ENCODE measurements around the gene ASB6.

The ASB6 gene

DNA sequence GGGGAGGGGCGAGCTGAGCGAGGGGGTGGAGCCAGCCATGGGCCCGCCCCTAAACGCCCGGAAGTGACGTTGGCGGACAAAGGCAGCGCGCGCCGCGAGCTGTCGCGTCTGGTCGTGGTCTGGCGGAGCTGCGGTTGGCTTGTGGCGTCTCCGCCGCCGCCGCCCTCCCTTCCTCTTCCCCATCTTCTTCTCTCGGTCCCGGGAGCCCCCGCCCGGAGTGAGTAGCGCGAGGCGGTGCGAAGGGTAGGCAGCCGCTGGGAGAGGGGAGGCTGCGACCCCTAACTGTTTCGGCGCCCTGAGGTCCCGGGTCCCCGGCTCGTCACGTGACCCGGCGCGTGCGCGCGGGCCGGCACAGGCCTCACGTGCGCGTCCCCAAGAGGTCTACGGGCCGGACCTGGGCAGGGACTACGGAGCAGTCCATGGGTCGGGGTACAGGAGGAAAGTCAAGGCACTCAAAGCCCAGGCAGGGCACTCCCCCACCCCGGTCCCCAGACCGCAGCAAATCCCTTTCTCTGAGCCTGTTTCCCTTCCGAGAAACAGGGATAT, 15.8 kb downstream of the ASB6 start, which contains the start of gene NTMT1:
Gene NTMT1 (plus strand): TSS at position 85 of the 546 bp plus-strand sequence. CDS start 6,541 bp downstream, outside the sequence.
- peak; percentile 80 to 84 for ATAC-seq

DNA sequence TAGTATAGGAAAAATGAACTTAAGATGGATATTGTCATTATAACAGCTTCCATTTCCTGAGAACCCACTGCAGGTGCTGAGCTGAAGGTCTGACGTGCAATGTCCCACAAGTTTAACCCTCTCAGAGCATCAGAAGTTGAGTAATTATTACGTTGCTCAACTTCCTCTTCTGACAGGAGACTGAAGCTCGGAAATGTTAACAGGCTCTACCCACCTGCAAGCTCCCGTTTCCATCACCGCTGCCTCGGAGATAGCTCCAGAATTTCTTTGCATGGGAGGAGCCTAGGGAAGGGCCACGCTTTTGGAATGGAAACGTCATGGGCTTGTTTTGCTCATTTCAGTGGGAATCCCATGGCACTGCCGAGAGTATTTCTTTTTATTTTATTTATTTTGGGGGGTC, 17.0 kb downstream of the ASB6 start:
- peak; percentile 25 to 34 for ATAC-seq

DNA sequence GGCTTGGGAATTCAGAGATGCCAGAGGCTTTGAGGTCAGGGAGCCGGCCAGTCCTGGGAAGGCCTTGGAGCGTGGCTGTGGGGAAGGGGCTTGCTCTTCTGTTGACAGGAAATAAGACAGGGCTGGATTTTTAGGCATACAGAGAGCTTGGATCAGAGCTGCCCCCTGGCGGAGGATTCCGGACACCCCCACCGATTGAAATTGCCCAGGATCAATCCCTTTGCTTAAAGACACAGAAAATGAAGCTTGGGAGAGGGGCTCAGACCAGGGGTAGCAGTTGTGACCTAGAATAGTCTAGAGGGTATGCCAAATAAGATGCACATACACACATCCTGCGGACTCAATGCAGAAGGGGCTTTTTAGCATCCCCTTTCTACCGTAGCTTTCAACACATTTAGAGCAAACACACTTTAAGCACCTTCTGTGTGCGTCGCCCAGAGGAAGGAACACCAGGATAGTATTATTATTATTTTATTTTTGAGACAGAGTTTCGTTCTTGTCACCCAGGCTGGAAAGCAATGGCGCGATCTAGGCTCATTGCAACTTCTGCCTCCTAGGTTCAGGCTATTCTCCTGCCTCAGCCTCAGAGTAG, 17.7 kb downstream of the ASB6 start:
- no peak for ATAC-seq

DNA sequence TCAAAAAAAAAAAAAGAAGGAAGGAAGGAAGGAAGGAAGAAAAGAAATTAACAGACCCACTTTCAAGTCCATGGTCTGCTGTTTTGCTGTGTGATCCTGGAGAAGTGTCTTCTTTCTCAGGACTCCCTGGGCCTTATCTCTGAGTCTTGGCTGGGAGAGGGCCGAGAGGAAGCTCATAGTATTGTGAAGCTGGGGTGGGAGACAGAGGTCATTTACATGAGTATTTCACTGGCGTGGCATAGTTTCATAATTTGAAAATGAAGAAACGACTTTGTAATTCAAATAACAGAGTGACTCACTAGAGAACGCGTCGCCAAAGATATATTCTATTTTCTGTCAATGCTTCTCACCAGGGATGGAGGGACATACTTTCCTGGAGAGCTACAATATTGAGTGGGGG, 18.6 kb downstream of the ASB6 start:
- ATAC-seq: no peak

DNA sequence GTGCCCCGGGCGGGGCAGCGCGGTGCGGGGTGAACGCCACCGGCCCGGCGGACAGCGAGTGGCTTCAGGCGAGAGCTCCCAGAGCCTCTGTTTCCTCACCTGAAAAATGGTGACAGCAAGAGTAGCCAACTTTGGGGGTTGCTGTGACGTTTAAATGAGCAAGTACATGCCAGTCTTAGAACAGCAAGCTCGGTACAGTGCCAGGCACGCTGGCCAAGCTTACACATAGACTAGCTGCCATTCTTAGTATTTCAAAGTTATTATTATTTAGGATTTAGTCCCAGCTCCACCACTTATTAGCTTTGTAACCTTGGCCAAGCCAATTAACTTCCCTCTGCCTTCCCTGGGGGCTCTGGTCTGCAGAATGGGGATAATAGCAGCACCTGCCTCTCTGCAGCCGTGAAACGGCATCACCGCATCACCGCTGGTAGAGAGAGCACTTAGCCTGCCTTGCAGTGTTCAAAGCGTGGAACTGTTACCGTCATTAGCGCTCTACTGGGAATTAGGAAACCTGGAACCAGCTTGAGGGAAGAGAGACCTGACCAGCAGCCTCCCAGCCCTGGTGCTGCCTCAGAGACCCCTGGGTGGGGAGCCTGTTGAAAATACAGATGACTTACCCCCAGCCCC, 21.2 kb downstream of the ASB6 start, which contains the start of gene C9orf50:
Gene C9orf50 (minus strand): TSS at position 433 of the 627 bp plus-strand sequence. CDS start 527 bp downstream, outside the sequence.
- ATAC-seq: no peak

DNA sequence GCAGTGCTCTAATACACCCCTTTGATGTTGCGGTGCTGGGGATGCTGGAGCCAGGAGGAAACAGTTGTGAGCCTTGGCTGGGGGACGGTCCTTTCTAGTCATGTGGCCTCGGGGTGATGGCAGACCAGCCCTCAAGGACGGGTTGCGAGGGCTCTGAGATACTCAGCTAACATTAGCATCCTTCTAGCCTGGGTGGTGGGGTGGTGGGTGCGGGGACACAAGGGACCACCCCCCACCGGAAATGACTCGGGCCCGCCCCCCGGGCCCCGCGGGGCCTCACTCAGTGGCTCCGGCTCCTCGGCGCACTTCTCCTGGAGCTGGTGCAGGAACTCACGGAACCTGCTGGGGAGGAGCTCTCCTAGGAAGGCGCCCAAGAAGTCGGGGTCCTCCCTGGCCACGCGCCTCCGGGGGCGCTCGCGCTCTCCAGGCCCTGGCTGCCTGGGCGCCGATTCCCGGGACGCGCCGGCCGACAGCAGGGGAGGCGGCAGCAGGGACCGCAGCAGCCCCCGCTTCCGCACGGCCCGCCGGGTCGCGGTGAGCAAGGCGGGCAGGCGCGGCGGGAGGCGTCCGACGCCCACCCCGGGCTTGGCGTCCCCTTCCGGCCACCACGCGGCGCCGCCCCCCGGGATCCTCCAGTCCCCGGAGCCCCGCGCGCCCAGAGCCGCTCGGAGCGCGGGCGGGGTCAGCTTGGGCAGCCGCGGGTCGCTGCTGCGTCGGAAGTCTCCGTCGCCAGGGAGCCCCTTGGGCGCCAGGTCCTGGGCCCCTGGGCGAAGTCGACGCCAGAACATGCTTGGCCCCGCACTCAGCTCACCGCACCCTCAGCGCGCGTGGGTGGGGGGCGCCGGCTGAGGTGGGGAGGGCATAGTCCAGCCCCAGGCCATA, 21.9 kb downstream of the ASB6 start:
- no peak for ATAC-seq

DNA sequence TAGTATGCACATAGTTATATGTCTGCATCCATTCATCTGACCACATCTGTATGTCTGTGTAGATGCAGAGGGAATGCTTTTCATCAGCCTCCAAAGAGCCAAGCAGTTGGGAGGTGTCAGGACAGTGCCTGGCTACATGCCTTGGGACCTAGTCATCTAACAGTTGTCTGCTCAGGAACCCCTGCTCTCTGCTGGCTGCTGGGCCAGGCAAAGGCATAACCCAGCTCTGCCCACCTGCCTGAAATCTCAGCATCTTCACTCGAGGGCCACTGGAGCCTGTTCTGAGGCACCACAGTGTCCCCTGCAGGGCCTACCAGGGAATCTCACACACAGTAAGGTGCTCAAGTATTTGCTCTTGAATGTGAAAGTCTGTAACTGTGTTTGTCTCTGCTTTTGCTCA, 24.8 kb downstream of the ASB6 start:
- ATAC-seq: peak in 1 of 2 donors; percentile 42

DNA sequence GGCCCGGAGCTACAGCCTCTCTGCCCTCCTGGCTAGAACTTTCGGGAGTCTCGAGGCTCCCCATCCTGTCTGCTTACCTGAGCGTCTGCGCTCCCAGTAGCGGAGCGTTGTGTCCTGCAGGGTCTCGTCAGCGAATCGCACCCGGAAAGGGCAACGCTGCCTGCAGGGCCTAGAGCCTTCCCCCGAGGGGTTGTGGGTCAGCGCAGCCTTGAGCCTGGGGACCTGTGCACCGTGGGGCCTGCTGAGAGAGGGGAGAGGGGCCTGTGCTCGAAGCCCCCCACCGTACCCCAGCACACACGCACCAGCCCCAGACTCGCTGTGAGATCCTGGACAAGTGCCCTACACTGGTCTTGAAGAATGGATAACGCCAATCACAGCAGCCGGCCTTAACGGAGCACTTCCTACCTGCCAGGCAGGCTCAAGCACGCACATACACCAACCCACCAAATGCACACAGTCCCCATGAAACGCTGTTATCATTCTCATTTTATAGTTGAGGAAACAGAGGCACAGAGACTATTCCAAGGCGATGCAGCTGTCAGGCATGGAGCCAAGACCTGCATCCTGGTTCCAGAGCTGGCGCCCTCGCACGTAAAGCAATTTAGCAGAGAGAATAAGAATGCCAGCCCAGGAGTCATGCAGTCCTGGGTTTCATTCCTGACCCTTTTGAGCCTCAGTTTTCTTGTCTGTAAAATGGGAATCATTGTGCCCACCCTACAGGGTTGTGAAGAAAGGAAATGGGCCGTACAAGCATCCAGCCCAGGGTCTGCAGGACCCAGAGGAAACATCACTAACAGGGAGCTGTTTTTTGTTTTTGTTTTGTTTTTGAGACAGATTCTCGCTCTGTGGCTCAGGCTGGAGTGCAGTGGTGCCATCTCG, 26.3 kb downstream of the ASB6 start:
- no peak for ATAC-seq

DNA sequence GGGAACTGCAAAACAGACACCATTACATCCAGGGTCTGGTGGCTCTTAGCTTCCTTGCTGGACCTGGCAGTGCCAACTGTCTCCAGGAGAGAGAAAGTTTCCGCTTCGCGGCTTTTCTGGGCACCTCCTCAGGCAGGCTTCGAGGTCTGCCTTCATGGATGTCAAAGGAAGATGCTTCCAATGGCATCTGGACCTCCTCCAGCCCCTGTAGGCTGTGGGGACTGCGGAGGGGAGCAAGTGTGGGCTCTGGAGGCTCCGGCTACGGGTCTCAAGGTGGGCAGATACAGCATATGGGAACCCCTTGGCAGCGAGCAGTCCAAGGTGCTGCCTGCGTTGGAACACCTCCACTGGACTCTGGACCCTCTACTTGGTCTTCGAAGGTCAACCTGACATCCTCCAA, 27.0 kb downstream of the ASB6 start:
- no peak for ATAC-seq

DNA sequence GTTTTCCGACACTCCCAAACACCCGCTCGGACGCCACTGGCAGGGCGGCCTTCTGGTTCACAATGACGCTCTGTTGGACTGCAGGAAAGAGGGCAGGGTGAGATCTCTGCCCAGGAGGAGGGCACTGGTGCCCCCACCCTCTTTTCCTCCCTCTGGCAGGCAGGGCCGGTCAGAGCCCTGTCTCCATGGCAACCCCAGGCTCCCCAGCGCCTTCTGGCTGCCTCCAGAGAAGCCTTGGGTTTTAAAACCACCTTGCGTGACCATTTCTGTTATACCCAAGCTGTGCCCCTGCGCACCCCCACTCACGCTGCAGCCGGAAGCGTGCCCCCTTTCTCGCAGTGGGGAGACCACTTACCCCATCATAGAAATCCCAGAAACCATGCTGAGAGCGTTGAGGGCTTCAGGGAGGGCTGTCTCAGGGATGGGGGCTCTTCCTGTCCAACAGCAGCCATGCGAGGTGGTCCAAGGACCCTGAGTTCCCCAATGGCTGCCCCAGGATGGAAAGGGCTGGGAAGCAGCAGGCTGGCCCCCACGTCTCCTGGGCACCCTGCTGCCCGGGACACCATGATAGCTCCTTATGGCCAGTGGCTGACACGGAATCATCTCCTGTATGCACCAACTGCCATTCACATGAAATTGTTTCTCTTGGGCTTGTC, 28.3 kb downstream of the ASB6 start:
- no peak for ATAC-seq

DNA sequence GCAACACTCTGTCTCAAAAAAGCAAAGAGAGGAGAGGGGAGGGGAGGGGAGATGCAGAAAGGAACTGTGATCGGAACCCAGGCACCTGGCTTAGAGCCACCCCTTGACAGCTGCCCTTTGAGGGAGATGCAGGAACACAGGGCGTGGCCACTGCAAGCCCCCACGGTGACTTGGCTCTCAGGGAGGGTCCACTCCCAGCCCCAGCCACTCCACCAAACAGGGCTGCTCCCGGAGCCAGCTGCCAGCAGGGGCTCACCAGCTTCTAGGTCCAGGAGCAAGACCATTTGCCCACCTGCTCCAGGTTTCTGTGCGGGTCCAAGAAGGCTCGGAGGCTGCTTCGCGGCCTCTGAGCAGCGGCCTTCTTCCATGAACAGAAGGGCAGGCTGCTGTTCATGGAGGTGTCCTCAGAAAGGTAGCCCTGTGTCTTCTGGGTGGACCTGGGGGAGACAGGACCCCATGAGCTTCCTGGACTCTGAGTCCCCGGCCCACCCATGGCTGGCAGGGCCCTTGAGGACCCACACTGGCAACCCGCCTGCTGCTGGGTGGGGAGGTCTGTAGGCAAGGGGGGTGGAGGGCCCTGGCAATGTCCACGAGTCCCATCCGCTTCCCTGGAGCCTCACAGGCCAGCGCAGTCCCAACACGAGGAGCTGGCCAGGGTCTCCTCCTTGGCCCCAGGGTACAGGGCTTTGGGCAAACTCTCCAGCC, 29.0 kb downstream of the ASB6 start:
- no peak for ATAC-seq

DNA sequence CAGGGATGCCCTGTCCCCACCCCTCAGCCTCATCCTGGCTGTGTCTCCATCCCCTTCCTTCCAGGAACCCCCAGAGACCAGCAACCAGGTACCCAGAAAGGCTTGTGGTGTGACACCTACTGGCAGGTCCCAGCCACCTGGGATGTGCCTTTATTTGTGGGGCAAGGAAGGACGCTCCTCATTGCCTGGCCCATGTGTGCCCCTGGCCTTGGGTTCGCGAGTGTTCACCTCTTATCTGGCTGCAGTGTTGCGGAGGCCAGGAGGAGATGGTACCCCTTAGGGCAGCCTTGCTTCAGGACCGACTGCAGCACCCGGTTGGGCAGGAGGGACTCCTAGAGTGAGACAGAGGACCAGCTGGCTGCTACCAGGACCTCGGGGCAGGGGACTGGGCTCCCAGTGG, 29.8 kb downstream of the ASB6 start:
- no peak for ATAC-seq

DNA sequence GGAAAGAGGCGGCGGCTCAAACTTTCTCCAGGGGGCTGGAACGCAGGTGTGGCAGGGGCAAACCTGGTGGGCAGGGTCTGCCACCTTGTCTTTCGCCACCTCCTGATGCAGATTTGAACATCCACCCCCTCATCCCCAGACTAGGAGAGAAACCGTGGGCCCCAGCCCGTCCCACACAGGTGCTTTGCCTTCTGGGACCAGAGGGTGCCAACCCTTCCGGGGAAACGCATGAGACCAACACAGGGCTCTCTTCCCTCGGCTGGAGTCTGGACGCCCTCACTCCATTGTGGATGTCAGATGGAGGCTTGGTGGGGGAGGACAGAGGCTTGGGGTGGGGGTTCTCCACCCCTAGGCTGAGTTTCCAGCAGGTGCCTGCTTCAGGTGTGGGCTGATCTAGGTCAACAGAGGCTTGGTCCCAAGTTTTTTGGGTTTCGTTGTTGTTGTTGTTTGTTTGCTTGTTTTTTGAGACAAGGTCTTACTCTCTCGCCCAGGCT, 30.6 kb downstream of the ASB6 start:
- no peak for ATAC-seq

DNA sequence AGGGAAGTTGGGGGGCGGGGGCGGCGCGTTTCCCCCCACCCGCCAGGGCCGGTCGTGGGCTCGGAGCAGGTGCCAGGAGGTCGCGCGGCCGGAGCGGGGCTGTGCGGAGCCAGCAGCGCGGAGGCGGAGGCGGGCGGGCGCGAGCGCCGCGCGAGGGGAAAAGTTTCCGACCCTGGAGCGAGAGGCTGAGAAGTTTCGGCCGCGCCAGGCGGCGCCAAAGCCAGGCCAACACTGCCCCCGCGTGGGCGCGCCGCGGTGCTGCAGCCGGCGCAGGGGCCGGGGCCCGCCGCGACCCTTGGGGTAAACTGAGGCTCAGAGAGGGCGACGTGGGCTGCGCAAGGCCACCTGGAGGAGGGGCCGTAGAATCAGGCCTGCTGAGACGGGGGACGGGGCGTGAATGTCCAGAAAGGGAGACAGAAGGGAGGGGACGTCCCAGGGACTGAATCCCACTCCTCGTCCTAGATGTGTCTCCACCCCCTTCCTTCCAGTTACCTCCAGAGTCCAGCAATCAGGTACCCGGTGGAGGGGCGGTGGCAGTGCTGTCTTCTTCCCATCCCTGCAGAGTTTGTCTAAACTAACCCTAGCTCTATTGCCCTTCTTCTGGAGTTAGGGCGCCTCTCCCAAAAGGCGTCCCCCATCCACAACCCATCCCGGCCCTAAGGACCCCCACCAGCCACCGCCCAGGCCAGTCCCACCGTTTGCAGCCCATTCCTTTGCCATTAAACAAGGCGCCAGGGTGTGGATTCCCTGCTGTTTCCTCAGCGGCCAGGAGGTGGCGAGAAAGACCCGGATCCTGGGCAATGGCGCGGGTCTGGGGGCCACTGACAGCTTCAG, 31.3 kb downstream of the ASB6 start:
- peak; percentile 73 for ATAC-seq

DNA sequence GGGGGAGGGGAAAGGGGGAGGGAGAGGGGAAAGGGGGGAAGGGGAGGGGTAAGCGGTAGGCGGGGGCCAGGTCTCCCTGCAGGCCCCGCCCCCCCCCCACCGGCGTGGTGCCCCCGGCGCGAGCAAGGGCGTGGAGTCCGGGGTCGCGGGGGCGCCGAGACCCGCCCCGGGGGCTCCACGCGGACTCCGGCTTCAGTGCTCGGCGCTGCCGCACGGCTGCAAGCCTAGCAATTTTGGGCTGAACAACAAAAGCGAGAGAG, 31.8 kb downstream of the ASB6 start:
- no peak for ATAC-seq

DNA sequence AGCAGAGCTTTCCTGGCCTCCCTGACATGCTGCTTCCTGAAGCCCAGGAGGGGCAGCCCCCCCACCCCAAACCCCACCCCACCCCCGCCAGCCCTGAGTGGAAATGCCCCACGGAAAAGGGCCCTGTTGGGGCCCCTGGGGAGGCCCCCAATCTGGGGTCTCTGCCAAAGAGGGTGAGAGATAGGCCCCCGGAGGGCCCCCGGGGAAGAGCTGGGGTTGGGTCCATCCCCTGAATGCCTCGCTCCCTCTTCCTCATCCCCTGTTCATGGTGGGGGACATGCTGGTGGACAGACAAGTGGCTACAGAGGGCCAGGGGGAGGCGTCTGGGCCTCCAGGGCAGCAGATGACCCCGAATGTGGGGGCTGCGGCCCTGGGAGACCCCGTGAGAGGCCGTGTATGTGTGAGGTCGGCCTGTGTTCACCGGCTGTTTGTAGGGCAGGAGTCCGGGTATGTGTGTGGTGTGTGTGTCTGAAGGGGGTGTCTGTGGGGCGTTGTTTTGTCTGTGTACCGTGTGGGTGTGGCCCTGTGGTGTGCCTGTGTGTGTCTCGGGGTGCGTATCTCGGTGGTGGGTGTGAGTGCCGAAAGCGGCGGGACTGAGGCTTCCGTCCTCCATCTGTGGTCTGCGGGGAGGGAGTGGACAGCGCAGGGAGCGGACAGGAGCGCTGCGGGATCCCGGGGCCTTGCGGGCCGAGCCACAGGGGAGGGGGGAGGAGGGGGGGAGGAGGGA, 32.3 kb downstream of the ASB6 start:
- ATAC-seq: peak; percentile 23 to 42

DNA sequence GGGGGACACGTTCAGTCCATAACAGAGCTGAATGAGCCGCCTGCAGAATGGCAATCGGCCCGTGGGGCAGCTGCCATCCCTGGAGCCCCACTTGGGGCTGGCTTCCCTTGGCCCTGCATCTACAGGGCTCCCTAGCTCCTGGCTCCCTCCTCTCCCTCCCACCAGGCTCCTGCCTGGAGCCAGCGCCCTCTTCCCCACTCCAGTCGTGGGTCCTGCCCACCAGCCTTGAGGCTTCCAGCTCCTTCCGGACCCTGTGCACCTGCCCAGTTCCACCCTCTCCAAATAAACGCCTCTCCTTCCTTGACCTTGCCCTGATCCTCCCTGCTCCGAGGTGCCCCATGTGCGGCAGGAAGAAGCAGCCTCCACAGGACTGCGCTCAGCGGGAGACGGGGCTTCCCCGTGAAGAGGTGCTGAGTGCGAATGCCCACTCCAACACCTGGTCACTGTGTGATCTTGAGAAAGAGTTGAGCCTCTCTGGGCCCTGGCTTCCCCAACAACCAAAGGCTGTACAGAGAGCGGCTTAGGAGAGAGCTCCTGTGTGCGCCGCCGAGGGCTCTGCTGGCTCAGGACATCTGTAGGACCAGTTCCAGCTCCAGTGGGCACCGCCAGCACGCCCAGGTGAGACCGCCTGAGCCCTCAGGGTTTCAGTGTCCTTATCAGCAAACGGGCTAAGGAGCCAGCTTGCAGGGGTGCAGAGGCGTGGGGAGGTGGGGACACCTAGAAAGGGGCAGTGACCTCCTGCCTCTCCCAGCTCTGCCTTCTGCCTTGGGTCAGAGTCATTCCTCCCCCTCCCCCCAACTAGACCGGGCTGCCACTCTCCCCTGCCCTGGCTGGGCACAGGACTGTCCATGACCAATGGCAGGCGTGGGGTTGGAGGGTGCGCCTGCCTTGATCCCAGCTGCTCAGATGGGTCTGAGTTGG, 33.1 kb downstream of the ASB6 start:
- ATAC-seq: no peak

DNA sequence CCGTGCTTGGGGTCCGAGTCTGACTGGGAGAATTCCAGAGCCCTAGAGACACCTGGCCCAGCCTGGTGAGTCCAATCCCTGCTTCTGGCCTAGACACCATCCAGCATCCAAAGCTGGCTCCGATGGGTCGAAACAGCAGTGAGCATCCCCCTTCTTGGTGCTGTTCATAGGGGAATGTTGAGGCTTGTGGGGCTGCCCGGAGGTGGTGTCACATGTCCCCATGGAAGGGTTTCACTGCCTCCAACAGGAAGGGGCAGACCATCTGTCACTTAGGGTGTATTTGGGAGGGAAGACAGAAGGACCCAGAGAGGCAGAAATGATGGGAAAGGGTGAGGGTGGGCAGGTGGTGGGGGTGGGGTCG, 34.9 kb downstream of the ASB6 start:
- ATAC-seq: no peak
